ENCODE data around the gene NDC80.
"Not testable (repeated sequence)": the region's sequence is repeated elsewhere in the genome, so short reads cannot be mapped to it uniquely, and the experiment has no call there.

NDC80 gene

DNA sequence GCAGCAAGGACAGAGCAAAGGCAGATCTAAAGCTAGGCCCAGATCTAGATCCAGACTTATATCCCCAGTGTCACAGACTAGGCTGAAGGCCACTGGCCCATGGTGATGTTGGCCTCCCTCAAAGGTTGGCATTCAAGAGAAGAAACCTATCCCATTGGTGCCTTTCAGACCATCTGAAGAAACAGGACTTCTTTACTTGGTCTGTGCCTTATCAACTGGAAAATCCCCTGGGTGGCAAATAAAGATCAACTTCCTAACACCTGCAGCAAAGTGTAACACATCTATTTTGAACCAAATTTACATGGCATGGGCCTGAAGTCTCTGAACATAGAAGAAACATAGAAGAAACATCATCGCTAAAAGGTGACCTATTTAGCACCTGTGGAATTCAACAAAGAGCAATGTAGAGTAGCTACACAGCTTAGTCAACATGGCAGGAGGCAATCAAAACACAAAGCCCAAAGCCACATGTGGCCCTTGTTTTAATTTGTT, 35.9 kb upstream of the NDC80 start:
- peak overlapping the region in 1 of 10 experiments; percentile 9; a peak in 1 of 20 replicates for H3K4me3 ChIP-seq
- H3K36me3 ChIP-seq: peaks cover 4 to 40% (median 16%) of the 10 kb centered on the region in 11 experiments; a peak in 14 of 22 replicates
- H3K4me1 ChIP-seq: peaks cover 0 to 40% (median 24%) of the 10 kb centered on the region in 10 experiments; a peak in 16 of 20 replicates
- H3K27me3 ChIP-seq: no peaks in the 10 kb centered on the region
- peaks cover 18 to 47% (median 29%) of the 10 kb centered on the region in 11 experiments for H3K9me3 ChIP-seq (replicated peaks in 1 of 11)
- no peak for TF ChIP-seq Cebpa-rat (IDR thresholded peaks at IDR 0.05)
- no peak overlapping the region for H3K9ac ChIP-seq
- H4K20me1 ChIP-seq: no peaks in the 10 kb centered on the region
- no peak overlapping the region for H3K27ac ChIP-seq
- H3K4me2 ChIP-seq: peak overlapping the region in 8 of 11 experiments; percentile 43 to 87 (median 70); a peak in 16 of 22 replicates

DNA sequence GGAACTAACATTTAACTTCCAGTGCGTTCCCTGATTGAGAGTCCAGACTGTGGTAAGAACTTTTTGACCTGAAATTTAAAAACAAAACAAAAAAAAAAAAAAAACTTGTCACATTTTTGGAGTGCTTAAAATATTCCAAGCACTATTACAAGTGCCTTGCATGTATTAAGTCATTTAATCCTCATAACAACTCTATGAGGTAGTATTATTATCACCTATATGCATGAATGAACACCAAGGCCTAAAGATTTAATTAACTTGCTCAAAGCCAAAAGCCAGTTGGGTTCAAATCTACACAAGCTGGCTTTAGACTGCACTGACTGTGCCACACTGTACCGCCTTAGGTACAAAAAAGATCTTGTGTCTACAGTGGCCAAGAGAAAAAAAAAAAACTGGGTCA, 35.3 kb upstream of the NDC80 start:
- TF ChIP-seq Cebpa-rat (IDR thresholded peaks at IDR 0.05): no peak
- 0 out of 22 replicates have a peak overlapping the region, but pooled peaks of 1 of the 11 experiments have one; percentile 2 for H3K27ac ChIP-seq
- H3K9me3 ChIP-seq (replicated peaks in 1 of 11): peaks cover 18 to 42% (median 28%) of the 10 kb centered on the region in 11 experiments
- peaks cover 0 to 46% (median 29%) of the 10 kb centered on the region in 10 experiments; a peak in 16 of 20 replicates for H3K4me1 ChIP-seq
- H3K9ac ChIP-seq: no peak overlapping the region
- H4K20me1 ChIP-seq: no peaks in the 10 kb centered on the region
- no peak overlapping the region for H3K4me3 ChIP-seq
- no peaks in the 10 kb centered on the region for H3K27me3 ChIP-seq
- peak overlapping the region in 6 of 11 experiments; percentile 60 to 87 (median 78); a peak in 11 of 22 replicates for H3K4me2 ChIP-seq
- H3K36me3 ChIP-seq: peaks cover 4 to 40% (median 16%) of the 10 kb centered on the region in 11 experiments; a peak in 14 of 22 replicates

DNA sequence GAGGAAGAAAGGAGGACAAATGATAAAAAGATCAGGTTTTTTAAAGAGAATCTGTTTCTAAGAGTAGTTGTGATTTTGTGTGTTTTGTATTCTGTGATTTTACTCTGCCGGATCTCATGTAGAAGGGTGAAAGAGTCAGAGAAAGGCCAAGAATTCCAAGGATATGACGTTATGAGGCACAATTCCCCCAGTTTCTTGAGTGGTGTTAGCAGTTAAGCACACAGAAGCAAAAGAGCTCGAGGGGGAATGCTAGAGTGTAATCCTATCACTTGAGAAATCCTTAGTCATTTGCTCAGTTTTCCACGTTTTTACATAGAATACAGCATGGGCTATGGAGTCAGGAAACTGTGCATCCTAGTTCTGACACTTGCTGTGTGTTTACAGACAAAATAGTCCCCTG, 34.9 kb upstream of the NDC80 start:
- TF ChIP-seq Cebpa-rat (IDR thresholded peaks at IDR 0.05): no peak
- Histone ChIP-seq H3K27ac (peak overlapping the region in 1 of 11 experiments; percentile 2; a peak in 1 of 22 replicates), H3K36me3 (peaks cover 4 to 40% (median 16%) of the 10 kb centered on the region in 11 experiments; a peak in 14 of 22 replicates), H3K9ac (no peak overlapping the region), H3K4me3 (no peak overlapping the region), H3K4me2 (peak overlapping the region in 4 of 11 experiments; percentile 5 to 87 (median 78); a peak in 5 of 22 replicates), H4K20me1 (no peaks in the 10 kb centered on the region), H3K27me3 (no peaks in the 10 kb centered on the region), H3K9me3 (replicated peaks in 1 of 11) (peaks cover 18 to 38% (median 24%) of the 10 kb centered on the region in 11 experiments), H3K4me1 (peaks cover 0 to 51% (median 31%) of the 10 kb centered on the region in 10 experiments; a peak in 16 of 20 replicates)

DNA sequence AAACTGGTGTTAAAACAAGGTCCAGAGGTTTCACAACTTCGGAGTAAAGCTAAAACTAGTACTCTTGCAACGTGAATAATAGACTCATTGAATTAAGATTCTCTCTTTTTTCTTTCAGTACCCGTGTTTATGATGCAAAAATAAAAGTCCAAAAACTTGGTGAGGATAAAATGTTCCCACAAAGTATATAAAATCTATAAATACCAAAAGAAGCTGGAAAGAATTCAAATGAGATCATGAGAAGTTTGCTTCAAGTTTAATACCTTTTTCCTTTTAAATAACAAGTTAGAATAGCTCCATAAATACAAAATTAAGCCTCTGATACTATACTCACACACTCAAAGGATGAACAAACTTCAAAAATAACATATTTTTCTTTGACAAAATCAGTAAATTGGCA, 34.1 kb upstream of the NDC80 start:
- no peaks in the 10 kb centered on the region for H4K20me1 ChIP-seq
- no peak overlapping the region for H3K4me3 ChIP-seq
- peaks cover 0 to 54% (median 31%) of the 10 kb centered on the region in 10 experiments; a peak in 16 of 20 replicates for H3K4me1 ChIP-seq
- no peak overlapping the region for H3K27ac ChIP-seq
- H3K9me3 ChIP-seq (replicated peaks in 1 of 11): peaks cover 11 to 30% (median 16%) of the 10 kb centered on the region in 11 experiments
- H3K27me3 ChIP-seq: no peaks in the 10 kb centered on the region
- H3K9ac ChIP-seq: no peak overlapping the region
- peaks cover 4 to 39% (median 10%) of the 10 kb centered on the region in 11 experiments; a peak in 14 of 22 replicates for H3K36me3 ChIP-seq
- no peak for TF ChIP-seq Cebpa-rat (IDR thresholded peaks at IDR 0.05)
- H3K4me2 ChIP-seq: peak overlapping the region in 1 of 11 experiments; percentile 77; a peak in 1 of 22 replicates

DNA sequence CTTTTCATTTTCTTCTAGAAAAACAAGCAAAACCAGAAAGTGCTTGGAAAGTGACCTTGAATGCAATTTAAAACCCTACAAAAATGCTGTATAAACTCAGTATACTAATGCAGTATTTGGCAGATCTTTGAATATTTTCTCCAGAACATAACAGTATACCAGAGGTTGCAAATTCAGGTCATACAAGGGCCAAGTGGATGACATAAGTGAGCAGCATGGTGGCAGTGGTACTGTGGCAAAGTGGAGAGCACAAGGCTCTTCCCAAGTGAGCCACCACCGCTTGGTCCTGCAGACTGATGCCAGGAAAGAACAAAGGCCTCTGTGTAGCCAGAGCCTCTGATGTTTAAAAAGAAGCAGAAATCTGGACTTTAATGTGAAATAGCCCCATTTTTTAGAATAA, 33.1 kb upstream of the NDC80 start:
- Histone ChIP-seq H3K4me1 (peaks cover 0 to 63% (median 40%) of the 10 kb centered on the region in 10 experiments; a peak in 16 of 20 replicates), H3K27me3 (no peaks in the 10 kb centered on the region), H3K4me3 (no peak overlapping the region), H3K27ac (no peak overlapping the region), H3K9me3 (replicated peaks in 1 of 11) (peaks cover 2 to 20% (median 6%) of the 10 kb centered on the region in 11 experiments; a peak in 19 of 22 replicates), H3K36me3 (peaks cover 0 to 29% (median 9%) of the 10 kb centered on the region in 11 experiments; a peak in 11 of 22 replicates), H3K9ac (no peak overlapping the region), H4K20me1 (no peaks in the 10 kb centered on the region), H3K4me2 (no peak overlapping the region)
- no peak for TF ChIP-seq Cebpa-rat (IDR thresholded peaks at IDR 0.05)

DNA sequence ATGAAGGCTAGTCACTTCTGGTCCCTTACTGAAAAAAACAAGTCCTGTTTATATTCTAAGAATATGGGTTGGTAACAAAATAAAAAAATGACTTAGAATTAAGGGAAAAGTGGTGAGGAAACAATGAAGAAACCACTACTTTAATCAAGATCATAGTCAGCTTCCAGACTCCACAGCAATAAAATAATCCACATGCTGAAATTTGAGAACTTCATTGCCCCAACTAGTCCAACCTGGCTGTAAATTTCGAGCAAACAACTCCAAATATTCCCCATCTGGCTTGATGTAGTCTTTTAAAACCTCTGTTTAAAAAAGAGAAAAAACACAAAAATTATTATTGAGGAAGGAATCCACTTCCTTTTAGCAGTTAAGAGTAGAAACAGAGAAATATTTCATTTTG, 32.5 kb upstream of the NDC80 start:
- no peak for TF ChIP-seq Cebpa-rat (IDR thresholded peaks at IDR 0.05)
- Histone ChIP-seq H3K27ac (no peak overlapping the region), H3K9me3 (replicated peaks in 1 of 11) (peaks cover 0 to 16% (median 5%) of the 10 kb centered on the region in 11 experiments; a peak in 8 of 22 replicates), H3K4me2 (no peak overlapping the region), H4K20me1 (no peaks in the 10 kb centered on the region), H3K9ac (no peak overlapping the region), H3K27me3 (no peaks in the 10 kb centered on the region), H3K4me3 (no peak overlapping the region), H3K36me3 (peaks cover 0 to 28% (median 9%) of the 10 kb centered on the region in 11 experiments; a peak in 11 of 22 replicates), H3K4me1 (peaks cover 0 to 69% (median 46%) of the 10 kb centered on the region in 10 experiments; a peak in 16 of 20 replicates)

DNA sequence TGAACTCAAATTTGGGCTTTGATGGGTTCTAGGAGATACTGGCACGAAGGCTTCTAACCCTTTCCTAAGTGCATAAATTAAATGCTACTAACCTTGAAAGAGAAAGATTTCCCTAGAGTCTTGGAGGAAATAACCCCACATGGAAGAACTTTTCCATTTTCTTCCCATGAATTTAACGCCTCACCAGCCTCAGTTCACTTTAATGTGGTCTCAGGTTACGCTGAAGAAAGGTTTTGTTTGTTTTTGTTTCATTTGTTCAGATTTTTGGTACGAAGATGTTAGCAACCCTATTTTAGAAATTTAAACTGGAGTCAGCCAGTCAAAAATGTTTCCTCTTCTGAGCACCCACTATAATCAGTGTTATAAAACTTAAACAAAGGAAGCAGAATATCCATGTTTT, 30.8 kb upstream of the NDC80 start:
- no peaks in the 10 kb centered on the region for H3K27me3 ChIP-seq
- H3K4me1 ChIP-seq: peaks cover 0 to 56% (median 34%) of the 10 kb centered on the region in 10 experiments; a peak in 16 of 20 replicates
- peak overlapping the region in 2 of 11 experiments; percentile 1 to 20; a peak in 2 of 22 replicates for H3K9ac ChIP-seq
- peak overlapping the region in 8 of 11 experiments; percentile 19 to 64 (median 56); a peak in 15 of 22 replicates for H3K4me2 ChIP-seq
- peaks cover 0 to 16% (median 0%) of the 10 kb centered on the region in 11 experiments; a peak in 4 of 22 replicates for H3K9me3 ChIP-seq (replicated peaks in 1 of 11)
- H4K20me1 ChIP-seq: no peaks in the 10 kb centered on the region
- TF ChIP-seq Cebpa-rat (IDR thresholded peaks at IDR 0.05): no peak
- no peak overlapping the region for H3K27ac ChIP-seq
- H3K36me3 ChIP-seq: peaks cover 0 to 20% (median 9%) of the 10 kb centered on the region in 11 experiments; a peak in 11 of 22 replicates
- H3K4me3 ChIP-seq: no peak overlapping the region

DNA sequence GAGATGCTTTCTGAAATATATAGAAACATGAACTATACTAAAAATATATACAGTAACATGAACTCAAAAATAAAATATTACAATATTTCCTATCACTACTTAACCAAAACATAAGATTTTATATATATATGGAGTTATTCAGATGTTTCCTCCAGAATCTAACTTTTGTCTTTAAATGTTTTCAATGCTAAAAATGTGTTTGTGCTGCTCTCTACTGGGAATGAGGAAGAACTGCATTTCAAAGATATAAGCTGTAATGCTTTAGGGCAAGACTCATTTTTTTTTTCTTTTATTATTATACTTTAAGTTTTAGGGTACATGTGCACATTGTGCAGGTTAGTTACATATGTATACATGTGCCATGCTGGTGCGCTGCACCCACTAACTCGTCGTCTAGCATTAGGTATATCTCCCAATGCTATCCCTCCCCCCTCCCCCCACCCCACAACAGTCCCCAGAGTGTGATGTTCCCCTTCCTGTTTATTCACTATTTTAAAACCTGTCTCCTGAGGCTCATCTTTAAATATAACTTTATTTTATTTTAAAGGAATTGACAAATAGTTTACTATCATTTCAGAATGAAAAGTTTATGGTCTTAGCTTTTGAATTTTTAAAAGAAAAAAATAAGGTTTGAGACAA, 29.3 kb upstream of the NDC80 start:
- not testable (repeated sequence) for H3K9me3 ChIP-seq (replicated peaks in 1 of 11)

DNA sequence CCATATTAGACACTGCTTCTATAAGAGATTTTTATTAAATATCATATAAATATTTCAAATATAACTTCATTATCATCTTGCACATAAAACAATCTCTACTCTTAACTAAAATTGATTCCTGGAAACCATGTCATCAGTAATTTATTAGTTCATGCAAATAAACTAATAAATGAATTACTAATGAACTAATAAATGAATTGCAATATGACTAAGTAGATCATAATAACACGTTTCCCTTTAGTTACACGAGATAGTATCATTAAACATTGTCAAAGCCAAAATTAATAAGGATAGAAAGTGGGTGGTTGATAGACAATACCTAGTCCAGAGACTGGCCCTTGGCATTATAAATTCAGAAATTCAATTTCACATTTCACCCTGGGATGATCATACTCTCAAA, 26.2 kb upstream of the NDC80 start:
- Histone ChIP-seq H3K4me3 (no peak overlapping the region), H3K9me3 (replicated peaks in 1 of 11) (no peaks in the 10 kb centered on the region), H3K9ac (no peak overlapping the region), H4K20me1 (no peaks in the 10 kb centered on the region), H3K27me3 (no peaks in the 10 kb centered on the region), H3K27ac (no peak overlapping the region), H3K4me1 (peaks cover 0 to 36% (median 24%) of the 10 kb centered on the region in 10 experiments; a peak in 15 of 20 replicates), H3K36me3 (peaks cover 0 to 25% (median 4%) of the 10 kb centered on the region in 11 experiments; a peak in 8 of 22 replicates), H3K4me2 (no peak overlapping the region)
- no peak for TF ChIP-seq Cebpa-rat (IDR thresholded peaks at IDR 0.05)

More for the DNA sequence above, 29.3 kb upstream of the NDC80 start:
- peak overlapping the region in 6 of 11 experiments; percentile 24 to 63 (median 54); a peak in 10 of 22 replicates for H3K4me2 ChIP-seq
- not testable (repeated sequence) for H4K20me1 ChIP-seq, H3K9ac ChIP-seq, H3K27me3 ChIP-seq, H3K4me3 ChIP-seq
- peaks cover 0 to 24% (median 9%) of the 10 kb centered on the region in 11 experiments; a peak in 10 of 22 replicates for H3K36me3 ChIP-seq
- H3K4me1 ChIP-seq: peaks cover 0 to 41% (median 26%) of the 10 kb centered on the region in 10 experiments; a peak in 16 of 20 replicates
- H3K27ac ChIP-seq: peak overlapping the region in 5 of 11 experiments; percentile 29 to 53 (median 41); a peak in 4 of 22 replicates
